Measurements from ENCODE around the gene MT1B. TPM values are rescaled to one million over a fixed set of nuclear protein-coding genes. Genes with fewer than 3 reads are reported as not detected.

The MT1B gene
- total and polyA plus RNA-seq, 4 donors: 1.2 to 1.5 TPM; not detected in 2

- TF ChIP-seq REST (IDR thresholded peaks at IDR 0.05): no peak
These were observed 16.2 kb upstream of the MT1B start (continued) for GRCh38 chr16:56635441-56635967.

GRCh38 chr16:56636616-56637413 lies 14.9 kb upstream of the MT1B start:
- Histone ChIP-seq H3K27me3 (ENCODE audit: control insufficient read depth in 4 of 4, insufficient read depth in 4 of 4, low read length in 3 of 4) (no peaks in the 10 kb centered on the region), H3K4me1 (ENCODE audit: control insufficient read depth in 4 of 4, insufficient read depth in 4 of 4, low read length in 3 of 4) (peaks cover 0 to 32% (median 10%) of the 10 kb centered on the region in 4 donors), H3K4me3 (ENCODE audit: low read depth in 1 of 3, low read length in 3 of 3) (no peak overlapping the region), H3K9ac (ENCODE audit: low read depth in 1 of 2, low read length in 2 of 2) (no peak overlapping the region), H3K9me3 (ENCODE audit: control insufficient read depth in 4 of 4, low read length in 3 of 4) (no peaks in the 10 kb centered on the region), H3K27ac (ENCODE audit: low read depth in 1 of 2, low read length in 2 of 2) (peak overlapping the region in 1 of 2 donors; percentile 87), H3K36me3 (ENCODE audit: control insufficient read depth in 4 of 4, insufficient read depth in 3 of 4, low read depth in 1 of 4, low read length in 3 of 4) (no peaks in the 10 kb centered on the region)
- 81% methylated on average over 9 of the region's 9 CpGs for WGBS
- no peak for DNase-seq (ENCODE audit: low spot score)
- no peak for TF ChIP-seq SP1 (IDR thresholded peaks at IDR 0.05)
- no peak for TF ChIP-seq RXRA (IDR thresholded peaks at IDR 0.05)
- TF ChIP-seq GABPA (IDR thresholded peaks at IDR 0.05 in 1 of 2, conservative IDR thresholded peaks at IDR 0.05 in 1 of 2): no peak
- no peak for TF ChIP-seq ATF3 (IDR thresholded peaks at IDR 0.05)
- no peak for TF ChIP-seq FOXA2 (IDR thresholded peaks at IDR 0.05)
- TF ChIP-seq NR2F2 (IDR thresholded peaks at IDR 0.05): no peak
- no peak for TF ChIP-seq TAF1 (conservative IDR thresholded peaks at IDR 0.05)
- TF ChIP-seq MAX (IDR thresholded peaks at IDR 0.05): no peak
- no peak for TF ChIP-seq CTCF (IDR thresholded peaks at IDR 0.05; ENCODE audit: low read depth, low read length, missing input control)
- TF ChIP-seq HNF4G (IDR thresholded peaks at IDR 0.05): no peak
- TF ChIP-seq EGR1 (IDR thresholded peaks at IDR 0.05; ENCODE audit: low read depth in 2 of 2): no peak
- no peak for TF ChIP-seq REST (IDR thresholded peaks at IDR 0.05)
- no peak for TF ChIP-seq RAD21 (IDR thresholded peaks at IDR 0.05)
- TF ChIP-seq FOXA1 (IDR thresholded peaks at IDR 0.05): no peak

All from liver (tissue), 9 donors.